DND-41 (cell line): Measurements from ENCODE around the gene RNASEH2C.
"Not testable (repeated sequence)": the region's sequence is repeated elsewhere in the genome, so short reads cannot be mapped to it uniquely, and the experiment has no call there.

Experiments
- ATAC-seq: fragments of 200-7000 bp; cut with Tn5 transposase; 3 replicates; pipeline ENCODE4 v1.9.1; 2021; ENCODE audit warnings: low read depth; ENCODE audit not compliant: insufficient read depth
- DNase-seq: peaks from one replicate; pipeline ENCODE4 v3.0.0-alpha.2; 2020
- H2AFZ ChIP-seq: 2 replicates; pipeline ENCODE4 v1.6.0; 2012; ENCODE audit warnings: low read depth, low read length
- H3K27ac ChIP-seq: 2 replicates; pipeline ENCODE4 v1.5.1; 2012; ENCODE audit warnings: low read length, inconsistent platforms
- H3K27me3 ChIP-seq: fragments of 200-600 bp; sonication (generic); 2 replicates; pipeline ENCODE4 v1.6.0; 2012; ENCODE audit warnings: low read length, mild to moderate bottlenecking, inconsistent platforms; ENCODE audit not compliant: insufficient read depth, poor library complexity
- H3K36me3 ChIP-seq: 2 replicates; pipeline ENCODE4 v1.5.1; 2012; ENCODE audit warnings: low read length, inconsistent platforms; ENCODE audit not compliant: insufficient read depth
- H3K4me1 ChIP-seq: 2 replicates; pipeline ENCODE4 v1.5.1; 2012; ENCODE audit warnings: mild to moderate bottlenecking, low read length; ENCODE audit not compliant: insufficient read depth
- H3K4me2 ChIP-seq: 2 replicates; pipeline ENCODE4 v1.6.0; 2012; ENCODE audit warnings: mild to moderate bottlenecking, moderate library complexity, low read length, inconsistent platforms; ENCODE audit not compliant: insufficient read depth
- H3K4me3 ChIP-seq, 2 experiments: fragments of 200-600 bp in 1 of 2; shearing (Covaris generic) in 1 of 2; 2 replicates each; pipeline ENCODE4 v1.5.1; 2012 to 2016; ENCODE audit warnings: inconsistent platforms in 2 of 2, low read length in 2 of 2, mild to moderate bottlenecking in 2 of 2, low read depth in 1 of 2, moderate library complexity in 1 of 2
- H3K79me2 ChIP-seq: 2 replicates; pipeline ENCODE4 v1.6.0; 2012; ENCODE audit warnings: low read length, inconsistent platforms; ENCODE audit not compliant: insufficient read depth
- H3K9ac ChIP-seq: 2 replicates; pipeline ENCODE4 v1.6.0; 2012; ENCODE audit warnings: low read depth, mild to moderate bottlenecking, inconsistent platforms, low read length, moderate library complexity
- H3K9me3 ChIP-seq: 2 replicates; pipeline ENCODE4 v1.5.1; 2012; ENCODE audit warnings: low read length, moderate library complexity, mild to moderate bottlenecking, inconsistent platforms; ENCODE audit not compliant: insufficient read depth, severe bottlenecking
- H4K20me1 ChIP-seq: 2 replicates; pipeline ENCODE4 v1.6.0; 2012; ENCODE audit warnings: low read length; ENCODE audit not compliant: insufficient read depth
- EZH2 ChIP-seq: IDR thresholded peaks from 3 replicates; pipeline ENCODE4 v1.6.1; 2012; ENCODE audit warnings: borderline replicate concordance, low read depth, mild to moderate bottlenecking, moderate library complexity, low read length, inconsistent platforms; ENCODE audit not compliant: severe bottlenecking
- TF ChIP-seq, protein P1 (sequence below): IDR thresholded peaks from 2 replicates; pipeline ENCODE4 v1.5.1; 2012; ENCODE audit warnings: borderline replicate concordance, low read length, moderate library complexity, mild to moderate bottlenecking; ENCODE audit not compliant: poor library complexity, severe bottlenecking; ENCODE audit errors: extremely low read depth

The RNASEH2C gene

DNA sequence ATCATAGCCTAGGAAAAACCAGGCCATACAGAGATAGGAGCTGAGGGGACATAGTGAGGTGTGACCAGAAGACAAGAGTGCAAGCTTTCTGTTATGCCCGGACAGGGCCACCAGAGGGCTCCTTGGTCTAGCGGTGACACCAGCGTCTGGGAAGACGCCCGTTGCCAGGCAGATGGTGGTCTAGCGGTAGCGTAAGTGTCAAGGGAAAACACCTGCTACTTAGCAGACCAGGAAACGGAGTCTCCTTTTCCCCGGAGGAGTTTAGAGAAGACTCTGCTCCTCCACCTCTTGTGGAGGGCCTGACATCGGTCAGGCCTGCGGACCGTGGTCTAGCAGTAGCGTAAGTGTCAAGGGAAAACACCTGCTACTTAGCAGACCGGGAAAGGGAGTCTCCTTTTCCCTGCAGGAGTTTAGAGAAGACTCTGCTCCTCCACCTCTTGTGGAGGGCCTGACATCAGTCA is 14.3 kb downstream of the RNASEH2C start:
- H3K27me3 ChIP-seq, H3K4me3 ChIP-seq, H4K20me1 ChIP-seq, H3K36me3 ChIP-seq, H3K79me2 ChIP-seq, H3K9me3 ChIP-seq: not testable (repeated sequence)
- Histone ChIP-seq H2AFZ (peak overlapping the region; percentile 78), H3K27ac (peak overlapping the region; percentile 64), H3K9ac (peak overlapping the region; percentile 34; the same call in 1 of the 2 replicates), H3K4me2 (peak overlapping the region; percentile 49), H3K4me1 (peaks cover 22% of the 10 kb centered on the region)
- peak; percentile 88 for DNase-seq
- TF ChIP-seq, protein P1, sequence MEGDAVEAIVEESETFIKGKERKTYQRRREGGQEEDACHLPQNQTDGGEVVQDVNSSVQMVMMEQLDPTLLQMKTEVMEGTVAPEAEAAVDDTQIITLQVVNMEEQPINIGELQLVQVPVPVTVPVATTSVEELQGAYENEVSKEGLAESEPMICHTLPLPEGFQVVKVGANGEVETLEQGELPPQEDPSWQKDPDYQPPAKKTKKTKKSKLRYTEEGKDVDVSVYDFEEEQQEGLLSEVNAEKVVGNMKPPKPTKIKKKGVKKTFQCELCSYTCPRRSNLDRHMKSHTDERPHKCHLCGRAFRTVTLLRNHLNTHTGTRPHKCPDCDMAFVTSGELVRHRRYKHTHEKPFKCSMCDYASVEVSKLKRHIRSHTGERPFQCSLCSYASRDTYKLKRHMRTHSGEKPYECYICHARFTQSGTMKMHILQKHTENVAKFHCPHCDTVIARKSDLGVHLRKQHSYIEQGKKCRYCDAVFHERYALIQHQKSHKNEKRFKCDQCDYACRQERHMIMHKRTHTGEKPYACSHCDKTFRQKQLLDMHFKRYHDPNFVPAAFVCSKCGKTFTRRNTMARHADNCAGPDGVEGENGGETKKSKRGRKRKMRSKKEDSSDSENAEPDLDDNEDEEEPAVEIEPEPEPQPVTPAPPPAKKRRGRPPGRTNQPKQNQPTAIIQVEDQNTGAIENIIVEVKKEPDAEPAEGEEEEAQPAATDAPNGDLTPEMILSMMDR, result peak; percentile 59
- ATAC-seq, result peak; percentile 68

DNA sequence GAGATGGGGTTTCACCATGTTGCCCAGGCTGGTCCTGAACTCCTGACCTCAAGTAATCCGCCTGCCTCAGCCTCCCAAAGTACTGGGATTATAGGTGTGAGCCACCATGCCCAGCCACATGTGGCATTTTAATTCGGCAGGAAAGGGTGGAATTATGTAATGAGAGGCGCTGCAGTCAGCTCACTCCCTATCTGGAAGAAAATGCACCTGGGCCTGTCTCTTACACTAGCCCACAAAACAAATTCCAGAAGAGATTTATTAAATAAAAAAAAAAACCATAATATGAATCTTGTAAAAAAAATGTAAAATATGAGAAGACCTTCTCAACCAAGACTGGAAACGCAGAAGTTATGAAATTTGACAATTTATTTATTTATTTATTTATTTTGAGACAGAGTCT is 16.8 kb downstream of the RNASEH2C start:
- Histone ChIP-seq H4K20me1 (no peaks in the 10 kb centered on the region), H3K9ac (no peak overlapping the region), H2AFZ (no peak overlapping the region), H3K4me3 (no peak overlapping the region), H3K4me1 (peaks cover 12% of the 10 kb centered on the region), H3K27ac (no peak overlapping the region), H3K36me3 (no peaks in the 10 kb centered on the region), H3K27me3 (no peaks in the 10 kb centered on the region), H3K4me2 (no peak overlapping the region), H3K9me3 (peaks cover 3% of the 10 kb centered on the region), H3K79me2 (no peaks in the 10 kb centered on the region)
- ATAC-seq (no peak), DNase-seq (no peak)
- TF ChIP-seq EZH2, result no peak
- TF ChIP-seq, protein P1, result no peak

DNA sequence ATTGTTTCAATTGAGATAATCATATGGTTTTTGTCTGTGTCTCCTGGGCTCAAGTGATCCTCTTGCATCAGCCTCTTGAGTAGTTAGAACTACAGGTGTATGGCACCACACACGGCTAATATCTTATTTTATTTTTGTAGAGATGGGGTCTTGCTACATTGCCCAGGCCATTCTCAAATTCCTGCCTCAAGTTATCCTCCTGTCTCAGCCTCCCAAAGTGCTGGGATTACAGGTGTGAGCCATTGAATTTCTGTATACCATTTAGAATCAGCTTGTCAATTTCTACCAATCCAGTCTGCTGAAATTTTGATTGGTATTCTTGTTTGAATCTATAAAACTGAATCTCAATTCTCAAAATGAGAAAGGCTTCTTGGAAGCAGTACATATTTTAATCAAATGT is 18.9 kb downstream of the RNASEH2C start:
- H3K27ac ChIP-seq, result no peak overlapping the region

More for the DNA sequence above, 18.9 kb downstream of the RNASEH2C start:
- no peak for ATAC-seq
- no peaks in the 10 kb centered on the region for H3K27me3 ChIP-seq
- TF ChIP-seq, protein P1, result no peak
- TF ChIP-seq EZH2, result no peak
- no peak overlapping the region for H3K9ac ChIP-seq
- peaks cover 3% of the 10 kb centered on the region for H3K9me3 ChIP-seq
- no peak overlapping the region for H3K4me2 ChIP-seq
- no peaks in the 10 kb centered on the region for H3K79me2 ChIP-seq
- no peak for DNase-seq
- no peaks in the 10 kb centered on the region for H3K36me3 ChIP-seq
- H3K4me3 ChIP-seq, result no peak overlapping the region
- H4K20me1 ChIP-seq, result no peaks in the 10 kb centered on the region
- H3K4me1 ChIP-seq, result peaks cover 4% of the 10 kb centered on the region
- H2AFZ ChIP-seq, result no peak overlapping the region
